Psoas muscle (tissue), 8 donors: ENCODE results near the gene FOXI1. TPM values are rescaled to one million over a fixed set of nuclear protein-coding genes. Genes with fewer than 3 reads are reported as not detected.
"Not testable (repeated sequence)": the region's sequence is repeated elsewhere in the genome, so short reads cannot be mapped to it uniquely, and the experiment has no call there.

Experiments used
- ATAC-seq, 4 donors: fragments of 200-7000 bp; cut with Tn5 transposase; one replicate each; pipeline ENCODE4 v1.9.1; 2020; ENCODE audit warnings: moderate library complexity in 3 of 4, mild to moderate bottlenecking in 2 of 4
- DNase-seq, 2 donors: peaks; one replicate each; pipeline ENCODE4 v3.0.0-alpha.2; 2020
- H3K27ac ChIP-seq: fragments of 200-600 bp; one replicate; pipeline ENCODE4 v1.8.0; 2022
- H3K27me3 ChIP-seq, 3 donors: fragments of 200-600 bp in 1 of 3; one replicate each; pipeline versions ENCODE4 v1.6.1 to v1.8.0; 2013 to 2022; ENCODE audit warnings: low read length in 2 of 3, mild to moderate bottlenecking in 2 of 3, moderate library complexity in 1 of 3; ENCODE audit not compliant: insufficient read depth in 3 of 3
- H3K36me3 ChIP-seq, 2 donors: fragments of 200-600 bp in 1 of 2; one replicate each; pipeline versions ENCODE4 v1.6.1 to v1.8.0; 2013 to 2022; ENCODE audit warnings: low read depth in 1 of 2, mild to moderate bottlenecking in 1 of 2, moderate library complexity in 1 of 2; ENCODE audit not compliant: insufficient read depth in 1 of 2
- H3K4me1 ChIP-seq: fragments of 200-600 bp; one replicate; pipeline ENCODE4 v1.8.0; 2022
- H3K4me3 ChIP-seq: fragments of 200-600 bp; one replicate; pipeline ENCODE4 v1.8.0; 2022; ENCODE audit warnings: mild to moderate bottlenecking
- H3K9me3 ChIP-seq: fragments of 200-600 bp; one replicate; pipeline ENCODE4 v1.8.0; 2022
- WGBS, 3 donors: extraction: QIAGEN DNeasy Blood & Tissue Kit; methylation state at CpG; one replicate each; pipeline versions ENCODE4 v1.1.6 to v1.1.7; 2013; 5-methylcytosine and 5-hydroxymethylcytosine counted together
- intact Hi-C, 2 donors: fragments of 100-400 bp; cut with DNase I; formaldehyde crosslinking; loops; one replicate each; pipeline versions ENCODE4 v1.11.0 to v1.14.2; 2022
- polyA plus RNA-seq, 3 donors: library from polyadenylated mRNA; stranded (reverse); fragments of 200-250 nt; gene quantifications; one replicate each; pipeline ENCODE4 v1.2.3, GENCODE V29; 2013
- total RNA-seq, 4 donors: library from RNA; stranded (reverse); fragmentation: NEBNext Ultra II Directional in 2 of 4; extraction: Animal tissue kit (Norgen Biotek cat#: 25700) in 2 of 4; gene quantifications; one replicate each; pipeline versions ENCODE4 v1.2.1 to v1.2.4, GENCODE V29; 2021 to 2023
- TF ChIP-seq, protein P1 (sequence below): fragments of 200-600 bp; IDR thresholded peaks from one replicate; pipeline ENCODE4 v1.8.0; 2022; ENCODE audit warnings: antibody characterized with exemption
- donor health status: healthy with polysubstance abuse.
- donor health status: DM: no; HTN: no; CAD: no; lungs with moderate emphysema.
- donor health status: Bipolar disorder and iron deficiency.
- donor health status: healthy.
- donor health status: DM: yes; HTN: yes; CAD: no.
- donor health status: DM: no; HTN: no; CAD: no.
- donor health status: DM: no; HTN: no; CAD: no.
- donor health status: DM: yes; HTN: yes; CAD: no.

Gene FOXI1
- total and polyA plus RNA-seq, 7 donors = not detected

DNA sequence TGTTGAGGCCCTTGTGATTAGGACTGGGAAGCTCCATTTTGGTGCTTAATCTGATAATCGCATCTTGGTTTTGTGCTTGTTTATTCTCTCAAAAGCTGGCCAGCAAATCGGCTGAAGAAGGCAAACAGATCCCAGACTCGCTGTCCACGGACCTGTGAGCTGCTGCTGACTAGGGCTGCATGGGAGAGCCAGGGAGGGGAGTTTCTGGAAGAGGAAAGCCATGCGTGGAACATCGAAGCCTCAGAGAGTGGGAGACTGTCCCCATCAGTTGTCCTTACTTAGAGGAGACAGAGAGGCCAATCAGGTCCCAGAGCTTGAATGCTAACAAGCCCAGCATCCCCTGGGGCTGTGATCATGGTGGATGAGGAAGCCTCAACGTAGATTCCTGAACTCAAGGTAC lies 23.0 kb upstream of the FOXI1 start:
- 83 to 86% (median 86%) methylated on average over 7 of the region's 7 CpGs for WGBS, 3 donors

DNA sequence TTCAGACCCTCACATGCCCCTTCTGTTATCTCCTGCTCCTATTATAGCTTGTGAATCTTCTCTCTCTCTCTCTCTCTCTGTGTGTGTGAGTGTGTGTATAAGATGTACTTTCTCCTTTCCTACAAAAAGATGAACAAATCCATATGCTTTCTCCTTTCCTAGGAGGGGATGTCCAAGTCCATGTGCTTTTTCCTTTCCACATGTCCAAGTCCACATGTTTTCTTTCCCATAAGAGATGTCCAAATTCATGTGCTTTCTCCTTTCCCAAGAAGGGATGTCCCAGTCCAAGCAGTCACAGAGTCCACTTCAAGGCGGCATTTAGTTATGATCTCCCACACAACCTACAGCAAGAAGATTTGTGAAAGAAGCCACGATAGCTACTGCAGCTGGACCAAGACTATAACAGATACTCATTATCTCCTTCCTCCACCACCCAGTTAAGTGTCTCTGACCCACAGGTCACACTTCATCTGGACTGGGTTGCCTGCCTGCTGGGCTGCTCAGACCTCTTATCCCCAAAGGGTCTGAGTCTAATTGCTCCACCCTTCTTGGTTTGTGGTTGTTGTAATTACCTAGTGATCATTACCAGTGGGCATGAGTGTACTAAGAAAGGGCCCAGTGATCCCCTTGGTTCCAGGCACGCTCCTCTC lies 18.4 kb upstream of the FOXI1 start:
- TF ChIP-seq, protein P1, sequence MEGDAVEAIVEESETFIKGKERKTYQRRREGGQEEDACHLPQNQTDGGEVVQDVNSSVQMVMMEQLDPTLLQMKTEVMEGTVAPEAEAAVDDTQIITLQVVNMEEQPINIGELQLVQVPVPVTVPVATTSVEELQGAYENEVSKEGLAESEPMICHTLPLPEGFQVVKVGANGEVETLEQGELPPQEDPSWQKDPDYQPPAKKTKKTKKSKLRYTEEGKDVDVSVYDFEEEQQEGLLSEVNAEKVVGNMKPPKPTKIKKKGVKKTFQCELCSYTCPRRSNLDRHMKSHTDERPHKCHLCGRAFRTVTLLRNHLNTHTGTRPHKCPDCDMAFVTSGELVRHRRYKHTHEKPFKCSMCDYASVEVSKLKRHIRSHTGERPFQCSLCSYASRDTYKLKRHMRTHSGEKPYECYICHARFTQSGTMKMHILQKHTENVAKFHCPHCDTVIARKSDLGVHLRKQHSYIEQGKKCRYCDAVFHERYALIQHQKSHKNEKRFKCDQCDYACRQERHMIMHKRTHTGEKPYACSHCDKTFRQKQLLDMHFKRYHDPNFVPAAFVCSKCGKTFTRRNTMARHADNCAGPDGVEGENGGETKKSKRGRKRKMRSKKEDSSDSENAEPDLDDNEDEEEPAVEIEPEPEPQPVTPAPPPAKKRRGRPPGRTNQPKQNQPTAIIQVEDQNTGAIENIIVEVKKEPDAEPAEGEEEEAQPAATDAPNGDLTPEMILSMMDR = no peak
- Histone ChIP-seq H3K4me3 (no peak overlapping the region), H3K4me1 (no peaks in the 10 kb centered on the region), H3K9me3 (no peaks in the 10 kb centered on the region), H3K27ac (no peak overlapping the region), H3K36me3 (no peaks in the 10 kb centered on the region), H3K27me3 (no peaks in the 10 kb centered on the region)
- intact Hi-C loops = no loop called here
- 79 to 88% (median 84%) methylated on average over 3 of the region's 3 CpGs for WGBS, 3 donors
- ATAC-seq = no peak
- DNase-seq = no peak

More for the DNA sequence above, 23.0 kb upstream of the FOXI1 start:
- Histone ChIP-seq H3K36me3 (no peaks in the 10 kb centered on the region), H3K4me1 (no peaks in the 10 kb centered on the region), H3K4me3 (no peak overlapping the region), H3K9me3 (no peaks in the 10 kb centered on the region), H3K27me3 (peaks cover 0 to 4% (median 0%) of the 10 kb centered on the region in 3 donors), H3K27ac (no peak overlapping the region)
- TF ChIP-seq, protein P1 = no peak
- no peak for ATAC-seq
- intact Hi-C loops = no loop called here
- no peak for DNase-seq

DNA sequence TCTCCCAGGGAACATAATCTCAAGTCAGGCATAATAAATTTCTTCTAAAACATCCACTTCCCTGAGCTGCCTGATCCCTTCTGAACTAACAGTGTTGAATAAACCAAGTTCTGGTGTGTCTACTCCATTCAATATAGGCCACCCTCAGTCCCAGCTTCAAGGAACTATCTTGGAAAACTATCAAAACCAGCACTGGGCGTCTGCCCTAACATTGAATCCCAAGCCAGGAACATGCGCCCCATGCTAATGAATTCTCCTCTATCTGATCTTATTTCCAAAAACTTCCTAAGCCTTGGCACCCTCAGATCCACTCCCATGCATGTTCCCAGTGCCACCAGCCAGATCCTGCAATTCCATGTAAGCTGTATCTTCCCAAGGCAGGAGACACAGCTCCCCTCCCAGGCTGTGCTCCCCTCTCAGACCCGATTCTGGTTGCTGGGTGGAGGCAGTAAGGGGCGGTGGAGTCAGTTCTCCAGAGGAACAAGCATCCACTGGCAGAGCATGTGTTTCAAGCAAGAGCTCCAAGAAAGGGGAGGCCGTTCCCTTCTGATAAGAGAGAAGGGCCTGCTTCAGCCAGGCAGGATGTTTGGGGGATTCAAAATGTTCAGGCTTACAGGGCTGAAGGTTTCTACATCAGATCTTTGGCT lies 13.1 kb upstream of the FOXI1 start:
- intact Hi-C loops = no loop called here
- no peak for DNase-seq
- H3K4me1 ChIP-seq = no peaks in the 10 kb centered on the region
- TF ChIP-seq, protein P1 = no peak
- H3K4me3 ChIP-seq = no peak overlapping the region
- no peaks in the 10 kb centered on the region for H3K9me3 ChIP-seq
- 56 to 60% (median 57%) methylated on average over 5 of the region's 5 CpGs for WGBS, 3 donors
- H3K36me3 ChIP-seq = no peaks in the 10 kb centered on the region
- H3K27ac ChIP-seq = no peak overlapping the region
- ATAC-seq = no peak
- no peaks in the 10 kb centered on the region for H3K27me3 ChIP-seq

GRCh38 chr5:170094329-170094728 lies 11.4 kb upstream of the FOXI1 start:
- H3K4me1 ChIP-seq, H3K36me3 ChIP-seq, H3K27ac ChIP-seq, ATAC-seq, intact Hi-C loops, H3K4me3 ChIP-seq, H3K9me3 ChIP-seq, DNase-seq, H3K27me3 ChIP-seq: not testable (repeated sequence)
- WGBS, 3 donors = 87 to 89% (median 88%) methylated on average over 10 of the region's 10 CpGs

DNA sequence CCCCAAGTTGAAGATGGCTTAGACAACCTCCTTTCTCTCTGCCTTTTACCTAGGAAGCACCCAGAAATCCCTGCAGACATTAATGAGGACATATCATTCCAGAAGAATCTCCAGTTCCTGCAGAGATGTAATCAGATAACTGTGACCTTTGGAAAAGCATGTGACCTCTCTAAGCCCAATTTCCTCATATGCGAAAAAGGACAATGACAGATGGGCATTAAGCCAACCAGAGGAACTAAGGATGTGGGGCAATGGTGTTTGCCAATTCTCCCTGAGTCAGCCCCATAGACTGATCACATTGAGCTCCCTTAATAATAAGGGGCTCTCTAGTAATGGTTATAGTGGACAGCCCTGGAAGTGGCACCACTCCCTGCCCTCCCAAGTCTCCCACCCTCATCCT lies 10.1 kb upstream of the FOXI1 start:
- Histone ChIP-seq H3K4me3 (no peak overlapping the region), H3K4me1 (no peaks in the 10 kb centered on the region), H3K27me3 (peaks cover 0 to 2% (median 0%) of the 10 kb centered on the region in 3 donors), H3K36me3 (no peaks in the 10 kb centered on the region), H3K9me3 (no peaks in the 10 kb centered on the region), H3K27ac (no peak overlapping the region)
- intact Hi-C loops = loop anchor here in 1 of 2 donors (5.0 kb wide), 1 partner anchor 92 kb away; no protein-coding TSS in a partner anchor
- WGBS, 3 donors = 13 to 18% (median 14%) methylated on average over 1 of the region's 1 CpG
- no peak for ATAC-seq
- no peak for DNase-seq
- TF ChIP-seq, protein P1 = no peak
